Sciatic nerve (tissue), 2 donors: ENCODE data around the gene CYTH2. TPM values are rescaled to one million over a fixed set of nuclear protein-coding genes. Genes with fewer than 3 reads are reported as not detected.
A peak's percentile ranks its signal among the peaks of the same experiment; 100 is the strongest.
"Not testable (repeated sequence)": the region's sequence is repeated elsewhere in the genome, so short reads cannot be mapped to it uniquely, and the experiment has no call there.

ENCODE experiments used
- ATAC-seq: fragments of 200-7000 bp; cut with Tn5 transposase; one replicate; pipeline ENCODE4 v1.9.1; 2020; ENCODE audit warnings: mild to moderate bottlenecking, moderate library complexity
- DNase-seq: peaks from one replicate; pipeline ENCODE4 v3.0.0-alpha.2; 2020; ENCODE audit warnings: low spot score
- intact Hi-C: fragments of 100-400 bp; cut with DNase I; formaldehyde crosslinking; loops from one replicate; pipeline ENCODE4 v1.14.2; 2022
- total RNA-seq: library from RNA; stranded (reverse); fragmentation: NEBNext Ultra II Directional; extraction: Animal tissue kit (Norgen Biotek cat#: 25700); gene quantifications from one replicate; pipeline ENCODE4 v1.2.1, GENCODE V29; 2021
- donor health status: DM: no; HTN: no; CAD: no.
- donor health status: DM: no; HTN: no; CAD: no.

CYTH2 gene
- total RNA-seq, 1 donor from 2014 or later = 62.7 TPM

DNA sequence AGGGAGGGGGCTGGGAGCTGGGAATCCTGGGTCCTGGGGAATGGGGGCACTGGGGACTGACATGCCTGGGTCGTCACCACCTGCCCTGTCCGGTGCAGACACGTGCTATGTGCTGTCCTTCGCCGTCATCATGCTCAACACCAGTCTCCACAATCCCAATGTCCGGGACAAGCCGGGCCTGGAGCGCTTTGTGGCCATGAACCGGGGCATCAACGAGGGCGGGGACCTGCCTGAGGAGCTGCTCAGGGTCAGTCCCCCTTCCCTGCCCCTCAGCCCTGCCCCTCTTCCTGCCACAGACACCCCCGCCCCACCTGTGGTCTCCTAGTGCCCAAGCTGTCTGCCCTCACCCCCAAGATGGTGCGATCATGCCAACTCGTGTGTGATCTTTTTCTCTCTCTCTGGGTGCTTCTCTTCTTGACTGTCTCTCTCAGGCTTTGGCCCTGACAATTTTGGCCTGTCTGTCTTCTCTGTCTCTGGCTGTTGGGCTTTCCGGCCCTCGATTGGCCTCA is 5.0 kb downstream of the CYTH2 start:
- intact Hi-C loops = loop anchor here (10.0 kb wide), 1 partner anchor 131 kb away; the partner anchor contains the start of gene SPACA4
- DNase-seq (no peak), ATAC-seq (no peak)

- DNase-seq = no peak
- ATAC-seq = no peak
- intact Hi-C loops = loop anchor here (10.0 kb wide), 1 partner anchor 129 kb away; the partner anchor contains the start of gene SPACA4
Measured at GRCh38 chr19:48475369-48476068, 6.3 kb downstream of the CYTH2 start.

DNA sequence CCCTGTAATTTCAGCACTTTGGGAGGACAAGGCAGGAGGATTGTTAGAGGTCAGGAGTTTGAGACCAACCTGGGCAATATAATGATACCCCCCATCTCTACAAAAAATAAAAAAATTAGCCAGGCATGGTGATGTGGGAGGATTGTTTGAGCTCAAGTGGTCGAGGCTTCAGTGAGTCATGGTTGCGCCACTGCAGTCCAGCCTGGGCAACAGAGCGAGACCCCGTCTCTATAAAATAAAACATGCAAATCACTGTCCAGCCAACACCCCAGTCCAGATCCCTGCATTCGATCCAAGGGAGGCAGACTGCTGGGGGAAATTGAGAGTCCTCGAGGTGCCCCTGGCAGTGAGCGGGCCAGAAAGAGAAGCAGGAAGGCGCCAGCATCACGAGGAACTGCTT is 7.0 kb downstream of the CYTH2 start:
- DNase-seq (no peak), ATAC-seq (no peak)
- intact Hi-C loops = loop anchor here (10.0 kb wide), 1 partner anchor 129 kb away; the partner anchor contains the start of gene SPACA4

DNA sequence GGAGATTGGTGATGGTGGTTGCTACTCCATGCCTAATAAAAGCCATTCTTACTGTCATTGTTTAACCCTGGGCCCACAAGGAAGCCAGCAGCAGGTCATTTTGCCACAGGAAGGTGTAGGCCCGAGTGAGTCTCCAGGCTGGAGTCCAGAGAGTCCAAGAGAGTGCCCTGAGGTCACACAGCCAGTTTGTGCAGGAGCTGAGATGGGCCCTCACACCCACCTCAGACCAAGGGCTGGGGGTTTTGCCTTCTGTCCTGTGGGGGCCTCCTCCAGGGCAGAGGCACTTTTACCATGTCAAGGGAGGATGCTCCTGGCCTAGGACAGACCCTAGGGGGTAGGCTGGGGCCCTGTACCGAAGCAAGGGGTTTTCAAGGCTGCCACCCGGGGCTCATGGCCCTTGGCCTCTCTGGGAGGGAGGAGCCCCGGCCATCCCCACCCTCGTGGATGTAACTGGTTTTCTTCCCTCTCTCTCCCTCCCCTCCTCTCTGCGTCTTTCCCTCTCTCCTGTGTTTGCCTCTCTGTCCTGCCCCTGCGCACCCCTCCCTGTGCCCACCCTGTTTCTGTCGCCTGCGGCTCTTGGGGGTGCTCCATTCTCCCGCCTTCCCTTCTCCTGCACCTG is 8.0 kb downstream of the CYTH2 start:
- DNase-seq (no peak), ATAC-seq (no peak)
- intact Hi-C loops = loop anchor here (10.0 kb wide), 1 partner anchor 128 kb away; the partner anchor contains the start of gene SPACA4

- no peak for DNase-seq
- no peak for ATAC-seq
- intact Hi-C loops = loop anchor here (10.0 kb wide), 1 partner anchor 127 kb away; the partner anchor contains the start of gene SPACA4
Measured at GRCh38 chr19:48477698-48478338, 8.6 kb downstream of the CYTH2 start.

DNA sequence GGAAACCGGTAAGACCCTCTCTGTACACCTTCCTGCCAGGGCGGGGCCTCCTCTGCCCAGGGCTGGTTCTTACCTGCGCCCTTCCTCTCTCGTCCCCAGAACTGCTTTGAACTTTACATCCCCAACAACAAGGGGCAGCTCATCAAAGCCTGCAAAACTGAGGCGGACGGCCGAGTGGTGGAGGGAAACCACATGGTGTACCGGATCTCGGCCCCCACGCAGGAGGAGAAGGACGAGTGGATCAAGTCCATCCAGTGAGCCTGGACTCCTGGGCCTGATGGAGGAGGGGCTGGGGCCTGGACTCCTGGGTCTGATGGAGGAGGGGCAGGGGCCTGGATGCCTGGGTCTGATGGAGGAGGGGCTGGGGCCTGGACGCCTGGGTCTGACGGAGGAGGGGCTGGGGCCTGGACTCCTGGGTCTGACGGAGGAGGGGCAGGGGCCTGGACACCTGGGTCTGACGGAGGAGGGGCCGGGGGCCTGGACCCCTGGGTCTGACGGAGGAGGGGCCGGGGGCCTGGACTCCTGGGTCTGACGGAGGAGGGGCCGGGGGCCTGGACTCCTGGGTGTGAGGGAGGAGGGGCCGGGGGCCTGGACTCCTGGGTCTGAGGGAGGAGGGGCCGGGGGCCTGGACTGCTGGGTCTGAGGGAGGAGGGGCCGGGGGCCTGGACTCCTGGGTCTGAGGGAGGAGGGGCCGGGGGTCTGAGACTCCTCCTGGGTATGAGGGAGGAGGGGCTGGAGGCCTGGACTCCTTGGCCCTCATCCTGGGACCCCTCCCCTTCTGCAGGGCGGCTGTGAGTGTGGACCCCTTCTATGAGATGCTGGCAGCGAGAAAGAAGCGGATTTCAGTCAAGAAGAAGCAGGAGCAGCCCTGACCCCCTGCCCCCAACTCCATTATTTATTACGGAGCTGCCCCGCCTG is 9.4 kb downstream of the CYTH2 start:
- intact Hi-C loops = loop anchor here (10.0 kb wide), 1 partner anchor 126 kb away; the partner anchor contains the start of gene SPACA4
- ATAC-seq (no peak), DNase-seq (no peak)

- DNase-seq = no peak
- ATAC-seq = peak; percentile 22
- intact Hi-C loops = loop anchor here (10.0 kb wide), 1 partner anchor 125 kb away; the partner anchor contains the start of gene SPACA4
Measured at GRCh38 chr19:48479686-48480085, 10.5 kb downstream of the CYTH2 start.

GRCh38 chr19:48480183-48480557 is 11.0 kb downstream of the CYTH2 start:
- intact Hi-C loops = no loop called here
- peak; percentile 83 for ATAC-seq
- peak; percentile 77 for DNase-seq

GRCh38 chr19:48480558-48481500 is 11.7 kb downstream of the CYTH2 start:
- DNase-seq (peak; percentile 77), ATAC-seq (peak; percentile 77)
- intact Hi-C loops = no loop called here

GRCh38 chr19:48481846-48482639 is 12.9 kb downstream of the CYTH2 start:
- ATAC-seq = no peak
- DNase-seq = no peak
- intact Hi-C loops = no loop called here

GRCh38 chr19:48483301-48483700 is 14.1 kb downstream of the CYTH2 start:
- intact Hi-C loops = no loop called here
- no peak for DNase-seq
- ATAC-seq = no peak

DNA sequence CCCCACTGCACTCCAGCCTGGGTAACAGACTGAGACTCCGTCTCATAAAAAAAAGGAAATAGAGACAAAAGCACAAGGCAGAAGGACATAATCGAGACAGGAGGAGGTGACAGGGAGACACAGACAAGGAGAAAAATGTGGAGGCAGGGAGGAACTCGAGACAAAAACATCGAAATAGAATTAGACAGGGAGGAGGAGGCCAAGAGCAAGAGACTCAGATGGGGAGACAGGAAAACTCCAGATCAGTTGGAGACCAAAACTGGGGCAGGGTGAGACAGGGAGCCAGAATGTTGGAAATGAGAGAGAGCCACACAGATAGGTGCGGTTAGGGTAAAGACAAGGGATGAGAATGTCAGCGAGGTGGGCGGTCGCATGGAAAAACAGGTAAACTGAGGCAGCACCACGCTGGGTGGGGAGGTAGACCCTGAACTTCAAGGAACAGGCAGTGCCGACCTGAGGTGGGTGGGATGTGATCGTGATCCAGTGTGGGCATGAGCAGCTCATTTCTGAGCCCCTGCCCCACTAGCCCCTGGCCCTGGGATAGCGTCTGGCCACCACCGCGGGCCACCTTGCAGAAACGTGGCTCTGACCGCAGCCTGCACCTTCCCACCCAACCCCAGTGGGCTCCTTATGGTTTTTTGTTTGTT is 15.2 kb downstream of the CYTH2 start:
- ATAC-seq = no peak
- intact Hi-C loops = no loop called here
- no peak for DNase-seq

DNA sequence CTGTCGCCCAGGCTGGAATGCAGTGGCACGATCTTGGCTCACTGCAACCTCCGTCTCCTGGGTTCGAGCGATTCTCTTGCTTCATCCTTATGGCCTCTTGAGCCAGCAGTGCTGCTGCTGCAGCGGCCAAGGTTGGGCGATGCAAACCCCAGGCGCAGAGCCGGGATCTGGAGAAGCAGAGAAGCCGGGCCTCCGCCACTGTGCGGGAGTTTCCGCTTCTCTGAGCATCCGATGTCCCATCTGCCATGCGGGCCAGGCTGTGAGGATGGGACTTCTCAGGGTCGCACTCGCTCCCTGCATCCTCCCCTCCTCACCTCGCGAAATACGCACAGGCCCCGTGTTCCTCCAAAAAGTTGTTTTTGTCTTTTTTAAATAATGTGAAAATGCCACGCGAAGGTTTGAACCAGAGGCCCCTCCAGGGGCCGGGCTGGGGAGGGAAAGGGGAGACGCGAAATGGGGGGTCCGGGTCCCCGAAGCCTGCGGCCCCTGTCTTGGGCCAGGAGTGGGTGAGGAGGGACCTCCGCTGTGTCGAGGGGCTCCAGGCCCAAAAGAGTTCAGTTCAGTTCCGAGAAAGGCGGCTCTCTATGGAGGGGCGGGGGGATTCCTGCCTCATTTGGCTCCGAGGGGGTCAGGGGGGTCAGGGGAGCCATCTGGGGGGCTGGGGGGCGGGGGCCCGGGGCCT is 15.9 kb downstream of the CYTH2 start:
- ATAC-seq (no peak), DNase-seq (no peak)
- intact Hi-C loops = no loop called here

GRCh38 chr19:48486706-48487105 is 17.5 kb downstream of the CYTH2 start:
- intact Hi-C loops, ATAC-seq, DNase-seq: not testable (repeated sequence)

GRCh38 chr19:48487544-48487943 is 18.4 kb downstream of the CYTH2 start:
- no peak for ATAC-seq
- intact Hi-C loops = no loop called here
- no peak for DNase-seq

DNA sequence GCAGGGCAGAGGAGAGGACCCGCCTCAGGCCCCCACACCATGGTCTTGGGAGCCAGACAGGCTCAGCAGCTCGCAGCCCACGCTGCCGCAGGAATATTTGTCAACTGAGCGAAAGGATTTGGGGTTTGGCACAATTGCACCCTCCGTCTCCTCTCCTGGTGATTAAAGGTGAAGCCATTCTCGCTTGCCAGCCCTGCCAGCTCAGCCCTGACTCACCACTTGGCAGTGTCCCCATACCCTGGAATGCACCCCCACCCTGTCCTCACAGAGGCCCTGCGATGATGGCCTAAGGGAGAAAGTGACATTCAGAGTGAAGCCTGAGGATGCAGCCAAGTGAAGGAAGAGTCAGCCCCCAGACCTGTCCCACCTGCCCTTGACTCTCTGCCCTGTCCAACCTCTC is 18.8 kb downstream of the CYTH2 start:
- intact Hi-C loops = no loop called here
- no peak for DNase-seq
- ATAC-seq = no peak
